ENCODE results near the gene MAGEE2. TPM values are rescaled to one million over a fixed set of nuclear protein-coding genes. Genes with fewer than 3 reads are reported as not detected.

The MAGEE2 gene, protein sequence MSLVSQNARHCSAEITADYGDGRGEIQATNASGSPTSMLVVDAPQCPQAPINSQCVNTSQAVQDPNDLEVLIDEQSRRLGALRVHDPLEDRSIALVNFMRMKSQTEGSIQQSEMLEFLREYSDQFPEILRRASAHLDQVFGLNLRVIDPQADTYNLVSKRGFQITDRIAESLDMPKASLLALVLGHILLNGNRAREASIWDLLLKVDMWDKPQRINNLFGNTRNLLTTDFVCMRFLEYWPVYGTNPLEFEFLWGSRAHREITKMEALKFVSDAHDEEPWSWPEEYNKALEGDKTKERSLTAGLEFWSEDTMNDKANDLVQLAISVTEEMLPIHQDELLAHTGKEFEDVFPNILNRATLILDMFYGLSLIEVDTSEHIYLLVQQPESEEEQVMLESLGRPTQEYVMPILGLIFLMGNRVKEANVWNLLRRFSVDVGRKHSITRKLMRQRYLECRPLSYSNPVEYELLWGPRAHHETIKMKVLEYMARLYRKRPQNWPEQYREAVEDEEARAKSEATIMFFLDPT
- total RNA-seq (2014; rRNA removed; shearing (Covaris generic)) (0.39 and 0.56 TPM in 2 replicates), polyA plus RNA-seq (2016; fragmentation: Nextera tagmentation; extraction: Ambion mirVana) (0.11 and 0.35 TPM in 2 replicates)
- long read RNA-seq = 0 reads

DNA sequence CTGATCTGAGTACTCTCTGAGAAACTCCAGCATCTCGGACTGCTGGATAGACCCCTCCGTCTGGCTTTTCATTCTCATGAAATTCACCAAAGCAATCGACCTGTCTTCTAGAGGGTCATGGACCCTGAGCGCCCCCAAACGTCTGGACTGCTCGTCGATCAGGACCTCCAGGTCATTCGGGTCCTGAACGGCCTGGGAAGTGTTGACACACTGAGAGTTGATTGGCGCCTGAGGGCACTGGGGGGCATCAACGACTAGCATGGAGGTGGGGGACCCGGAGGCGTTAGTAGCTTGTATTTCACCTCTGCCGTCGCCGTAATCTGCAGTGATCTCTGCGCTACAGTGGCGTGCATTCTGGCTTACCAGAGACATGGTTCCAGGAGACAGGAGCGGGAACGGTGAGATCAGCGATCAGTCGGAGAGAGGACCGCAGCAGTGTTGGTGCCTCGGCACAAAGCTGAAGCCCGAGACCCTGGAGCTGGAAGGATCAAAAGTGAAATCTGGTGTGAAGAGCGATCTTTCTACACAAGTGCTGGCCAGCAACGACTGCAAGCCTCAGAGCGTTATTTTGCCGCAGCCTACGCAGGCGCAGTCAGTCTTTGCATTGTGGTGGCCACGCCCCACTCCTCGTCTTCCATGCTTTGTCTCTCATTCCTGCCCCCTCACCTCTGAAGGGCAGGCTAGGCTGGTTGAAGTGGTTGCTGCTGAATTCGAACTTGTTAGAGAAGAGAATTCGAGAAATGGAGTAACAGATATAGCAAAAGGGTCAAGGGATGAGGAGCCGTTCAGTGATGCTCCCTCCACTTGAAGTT is at the start of gene MAGEE2:
Gene MAGEE2 (minus strand): TSS at position 575 of the 812 bp plus-strand sequence. CDS start 203 bp downstream, at position 372.
- Mint-ChIP-seq H3K4me1 (no peaks in the 10 kb centered on the region), H3K9me3 (peaks cover 5% of the 10 kb centered on the region; the same call in 1 of the 3 replicates), H3K27ac (no peak within 1 kb of the TSS), H3K4me3 (no peak within 1 kb of the TSS), H3K27me3 (ENCODE audit: insufficient read depth, low read depth, poor library complexity) (peaks cover 2% of the 10 kb centered on the region), H3K36me3 (ENCODE audit: low read depth) (no peaks in the 10 kb centered on the region)
- H3F3A ChIP-seq (replicated peaks; ENCODE audit: low read depth) = no peaks in the 10 kb centered on the region
- peak within 1 kb of the TSS; percentile 41; the same call in 1 of the 2 replicates for H3K4me3 ChIP-seq
- H3K4me1 ChIP-seq (ENCODE audit: insufficient read depth) = no peaks in the 10 kb centered on the region
- 0 out of 2 replicates have a peak within 1 kb of the TSS, but pooled peaks have one; percentile 63 for H2AFZ ChIP-seq
- H3K4me2 ChIP-seq = peak within 1 kb of the TSS; percentile 26; the same call in 1 of the 2 replicates
- H4K20me1 ChIP-seq (replicated peaks; ENCODE audit: insufficient read depth) = no peaks in the 10 kb centered on the region
- H3K27me3 ChIP-seq (ENCODE audit: insufficient read depth) = no peaks in the 10 kb centered on the region
- H3K27ac ChIP-seq (ENCODE audit: low read depth) = no peak within 1 kb of the TSS
- no peaks in the 10 kb centered on the region for H3K9me2 ChIP-seq (ENCODE audit: insufficient read depth)
- H3K36me3 ChIP-seq (ENCODE audit: insufficient read depth) = no peaks in the 10 kb centered on the region
- ATAC-seq = no peak
- no peak for TF ChIP-seq ZNF114 (CRISPR knock-in tag; IDR thresholded peaks at IDR 0.05)
- TF ChIP-seq, protein P1, sequence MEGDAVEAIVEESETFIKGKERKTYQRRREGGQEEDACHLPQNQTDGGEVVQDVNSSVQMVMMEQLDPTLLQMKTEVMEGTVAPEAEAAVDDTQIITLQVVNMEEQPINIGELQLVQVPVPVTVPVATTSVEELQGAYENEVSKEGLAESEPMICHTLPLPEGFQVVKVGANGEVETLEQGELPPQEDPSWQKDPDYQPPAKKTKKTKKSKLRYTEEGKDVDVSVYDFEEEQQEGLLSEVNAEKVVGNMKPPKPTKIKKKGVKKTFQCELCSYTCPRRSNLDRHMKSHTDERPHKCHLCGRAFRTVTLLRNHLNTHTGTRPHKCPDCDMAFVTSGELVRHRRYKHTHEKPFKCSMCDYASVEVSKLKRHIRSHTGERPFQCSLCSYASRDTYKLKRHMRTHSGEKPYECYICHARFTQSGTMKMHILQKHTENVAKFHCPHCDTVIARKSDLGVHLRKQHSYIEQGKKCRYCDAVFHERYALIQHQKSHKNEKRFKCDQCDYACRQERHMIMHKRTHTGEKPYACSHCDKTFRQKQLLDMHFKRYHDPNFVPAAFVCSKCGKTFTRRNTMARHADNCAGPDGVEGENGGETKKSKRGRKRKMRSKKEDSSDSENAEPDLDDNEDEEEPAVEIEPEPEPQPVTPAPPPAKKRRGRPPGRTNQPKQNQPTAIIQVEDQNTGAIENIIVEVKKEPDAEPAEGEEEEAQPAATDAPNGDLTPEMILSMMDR (conservative IDR thresholded peaks at IDR 0.05; ENCODE audit: low read depth in 2 of 2) = peak in 1 of 2 experiments; percentile 50; a peak in 2 of 4 replicates
- no peaks in the 10 kb centered on the region for H3K79me2 ChIP-seq (replicated peaks; ENCODE audit: insufficient read depth)
- DNase-seq (ENCODE audit: low spot score) = peak; percentile 24

DNA sequence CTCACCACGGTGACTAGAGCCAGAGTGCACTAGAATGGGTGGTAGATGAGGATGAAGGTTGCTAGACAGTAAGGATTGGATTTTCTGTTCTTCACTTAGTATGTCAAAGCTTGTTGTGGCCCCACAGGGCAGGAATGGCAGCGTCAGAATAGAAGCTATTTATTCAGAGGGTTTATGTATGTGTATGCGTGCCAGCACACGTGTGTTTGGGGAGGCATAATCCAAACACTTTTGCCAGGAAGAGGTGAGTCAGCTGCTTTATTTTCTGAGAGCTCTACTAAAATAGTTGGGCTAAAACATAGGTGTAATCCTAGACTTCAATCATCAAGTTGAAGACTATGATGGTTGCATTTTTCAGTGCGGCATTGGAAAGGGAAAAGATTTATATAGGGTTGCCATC is 1.2 kb upstream of the MAGEE2 start:
- Histone ChIP-seq H3K4me1 (ENCODE audit: insufficient read depth) (no peaks in the 10 kb centered on the region), H3K27ac (ENCODE audit: low read depth) (no peak overlapping the region), H2AFZ (no peak overlapping the region), H4K20me1 (replicated peaks; ENCODE audit: insufficient read depth) (no peaks in the 10 kb centered on the region), H3K79me2 (replicated peaks; ENCODE audit: insufficient read depth) (no peaks in the 10 kb centered on the region), H3K4me2 (no peak overlapping the region), H3K9me2 (ENCODE audit: insufficient read depth) (no peaks in the 10 kb centered on the region), H3K36me3 (ENCODE audit: insufficient read depth) (no peaks in the 10 kb centered on the region), H3F3A (replicated peaks; ENCODE audit: low read depth) (no peaks in the 10 kb centered on the region), H3K4me3 (no peak overlapping the region), H3K27me3 (ENCODE audit: insufficient read depth) (no peaks in the 10 kb centered on the region)
- ATAC-seq = no peak
- no peaks in the 10 kb centered on the region for H3K36me3 Mint-ChIP-seq (ENCODE audit: low read depth)
- H3K27me3 Mint-ChIP-seq (ENCODE audit: insufficient read depth, low read depth, poor library complexity) = peaks cover 2% of the 10 kb centered on the region
- H3K27ac Mint-ChIP-seq = no peak overlapping the region
- H3K4me1 Mint-ChIP-seq = no peaks in the 10 kb centered on the region
- no peak overlapping the region for H3K4me3 Mint-ChIP-seq
- peaks cover 13% of the 10 kb centered on the region for H3K9me3 Mint-ChIP-seq
- DNase-seq (ENCODE audit: low spot score) = no peak
- TF ChIP-seq, protein P2, sequence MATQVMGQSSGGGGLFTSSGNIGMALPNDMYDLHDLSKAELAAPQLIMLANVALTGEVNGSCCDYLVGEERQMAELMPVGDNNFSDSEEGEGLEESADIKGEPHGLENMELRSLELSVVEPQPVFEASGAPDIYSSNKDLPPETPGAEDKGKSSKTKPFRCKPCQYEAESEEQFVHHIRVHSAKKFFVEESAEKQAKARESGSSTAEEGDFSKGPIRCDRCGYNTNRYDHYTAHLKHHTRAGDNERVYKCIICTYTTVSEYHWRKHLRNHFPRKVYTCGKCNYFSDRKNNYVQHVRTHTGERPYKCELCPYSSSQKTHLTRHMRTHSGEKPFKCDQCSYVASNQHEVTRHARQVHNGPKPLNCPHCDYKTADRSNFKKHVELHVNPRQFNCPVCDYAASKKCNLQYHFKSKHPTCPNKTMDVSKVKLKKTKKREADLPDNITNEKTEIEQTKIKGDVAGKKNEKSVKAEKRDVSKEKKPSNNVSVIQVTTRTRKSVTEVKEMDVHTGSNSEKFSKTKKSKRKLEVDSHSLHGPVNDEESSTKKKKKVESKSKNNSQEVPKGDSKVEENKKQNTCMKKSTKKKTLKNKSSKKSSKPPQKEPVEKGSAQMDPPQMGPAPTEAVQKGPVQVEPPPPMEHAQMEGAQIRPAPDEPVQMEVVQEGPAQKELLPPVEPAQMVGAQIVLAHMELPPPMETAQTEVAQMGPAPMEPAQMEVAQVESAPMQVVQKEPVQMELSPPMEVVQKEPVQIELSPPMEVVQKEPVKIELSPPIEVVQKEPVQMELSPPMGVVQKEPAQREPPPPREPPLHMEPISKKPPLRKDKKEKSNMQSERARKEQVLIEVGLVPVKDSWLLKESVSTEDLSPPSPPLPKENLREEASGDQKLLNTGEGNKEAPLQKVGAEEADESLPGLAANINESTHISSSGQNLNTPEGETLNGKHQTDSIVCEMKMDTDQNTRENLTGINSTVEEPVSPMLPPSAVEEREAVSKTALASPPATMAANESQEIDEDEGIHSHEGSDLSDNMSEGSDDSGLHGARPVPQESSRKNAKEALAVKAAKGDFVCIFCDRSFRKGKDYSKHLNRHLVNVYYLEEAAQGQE (IDR thresholded peaks at IDR 0.05; ENCODE audit: unreplicated experiment) = no peak
- TF ChIP-seq EZH2phosphoT487 (IDR thresholded peaks at IDR 0.05; ENCODE audit: unreplicated experiment) (no peak), JUNB (IDR thresholded peaks at IDR 0.05; ENCODE audit: unreplicated experiment) (no peak), STAT1 (IDR thresholded peaks at IDR 0.05; ENCODE audit: unreplicated experiment) (no peak), CREB1 (CRISPR knock-in tag; IDR thresholded peaks at IDR 0.05; ENCODE audit: low read depth) (no peak)
- TF ChIP-seq, protein P1 (conservative IDR thresholded peaks at IDR 0.05; ENCODE audit: low read depth in 2 of 2) = no peak
